Activated naive CD4-positive, alpha-beta T cell treated with Interleukin-2 at 50 U/mL for 16 hours (primary cell): ENCODE measurements around the gene GREB1L.
"Not testable (repeated sequence)": the region's sequence is repeated elsewhere in the genome, so short reads cannot be mapped to it uniquely, and the experiment has no call there.

Experiments used
- DNase-seq: peaks from one replicate; pipeline ENCODE4 v3.0.0-alpha.2; 2020

GREB1L gene

GRCh38 chr18:21242141-21242779, at the start of gene GREB1L:
Gene GREB1L, plus strand, starts transcription at chr18:21242232. Its CDS starts 141,287 bp downstream, at chr18:21383519.
- no peak for DNase-seq

GRCh38 chr18:21192308-21192624, 49.8 kb upstream of the GREB1L start:
- DNase-seq: no peak

- DNase-seq: no peak
Measured at GRCh38 chr18:21194871-21195771, 46.9 kb upstream of the GREB1L start.

GRCh38 chr18:21196426-21196825, 45.6 kb upstream of the GREB1L start:
- DNase-seq: no peak

- DNase-seq: no peak
Measured at GRCh38 chr18:21203126-21203525, 38.9 kb upstream of the GREB1L start.

- DNase-seq: no peak
Measured at GRCh38 chr18:21203542-21204241, 38.3 kb upstream of the GREB1L start.

- no peak for DNase-seq
Measured at GRCh38 chr18:21205695-21206094, 36.3 kb upstream of the GREB1L start.

- no peak for DNase-seq
Measured at GRCh38 chr18:21210278-21210677, 31.8 kb upstream of the GREB1L start.

GRCh38 chr18:21210784-21211183, 31.2 kb upstream of the GREB1L start:
- DNase-seq: no peak

- not testable (repeated sequence) for DNase-seq
Measured at GRCh38 chr18:21214409-21214808, 27.6 kb upstream of the GREB1L start.

- DNase-seq: no peak
Measured at GRCh38 chr18:21215490-21215889, 26.5 kb upstream of the GREB1L start.

GRCh38 chr18:21218862-21219261, 23.2 kb upstream of the GREB1L start:
- no peak for DNase-seq

- DNase-seq: no peak
Measured at GRCh38 chr18:21230436-21230835, 11.6 kb upstream of the GREB1L start.

GRCh38 chr18:21241301-21242048, 557 bp upstream of the GREB1L start:
- DNase-seq: no peak

- no peak for DNase-seq
Measured at GRCh38 chr18:21242780-21243401, 859 bp downstream of the GREB1L start.

- no peak for DNase-seq
Measured at GRCh38 chr18:21254576-21254975, 12.5 kb downstream of the GREB1L start.

- no peak for DNase-seq
Measured at GRCh38 chr18:21255211-21255610, 13.2 kb downstream of the GREB1L start.

GRCh38 chr18:21257386-21257785, 15.4 kb downstream of the GREB1L start:
- no peak for DNase-seq

GRCh38 chr18:21260621-21261020, 18.6 kb downstream of the GREB1L start:
- no peak for DNase-seq

GRCh38 chr18:21261352-21261751, 19.3 kb downstream of the GREB1L start:
- DNase-seq: no peak

GRCh38 chr18:21262244-21262643, 20.2 kb downstream of the GREB1L start:
- DNase-seq: no peak

- DNase-seq: no peak
Measured at GRCh38 chr18:21262979-21263378, 20.9 kb downstream of the GREB1L start.

- no peak for DNase-seq
Measured at GRCh38 chr18:21264651-21265050, 22.6 kb downstream of the GREB1L start.
